ENCODE data around the gene IKZF5. TPM values are rescaled to one million over a fixed set of nuclear protein-coding genes. Genes with fewer than 3 reads are reported as not detected.

Gene IKZF5, protein sequence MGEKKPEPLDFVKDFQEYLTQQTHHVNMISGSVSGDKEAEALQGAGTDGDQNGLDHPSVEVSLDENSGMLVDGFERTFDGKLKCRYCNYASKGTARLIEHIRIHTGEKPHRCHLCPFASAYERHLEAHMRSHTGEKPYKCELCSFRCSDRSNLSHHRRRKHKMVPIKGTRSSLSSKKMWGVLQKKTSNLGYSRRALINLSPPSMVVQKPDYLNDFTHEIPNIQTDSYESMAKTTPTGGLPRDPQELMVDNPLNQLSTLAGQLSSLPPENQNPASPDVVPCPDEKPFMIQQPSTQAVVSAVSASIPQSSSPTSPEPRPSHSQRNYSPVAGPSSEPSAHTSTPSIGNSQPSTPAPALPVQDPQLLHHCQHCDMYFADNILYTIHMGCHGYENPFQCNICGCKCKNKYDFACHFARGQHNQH
- total RNA-seq: 1.5 and 2.9 TPM in 2 replicates

GRCh38 chr10:123008355-123009104, at the start of gene IKZF5, which contains the start of gene ACADSB:
TSS of gene IKZF5 (minus strand) at chr10:123008795. CDS start at chr10:122998625, 10,170 bp downstream.
TSS of gene ACADSB (plus strand) at chr10:123009006. CDS start at chr10:123009030, 24 bp downstream.

GRCh38 chr10:122980209-122981065, 28.2 kb downstream of the IKZF5 start, which contains the start of gene PSTK:
TSS of gene PSTK (plus strand) at chr10:122980401. CDS start at chr10:122980480, 79 bp downstream.

DNA sequence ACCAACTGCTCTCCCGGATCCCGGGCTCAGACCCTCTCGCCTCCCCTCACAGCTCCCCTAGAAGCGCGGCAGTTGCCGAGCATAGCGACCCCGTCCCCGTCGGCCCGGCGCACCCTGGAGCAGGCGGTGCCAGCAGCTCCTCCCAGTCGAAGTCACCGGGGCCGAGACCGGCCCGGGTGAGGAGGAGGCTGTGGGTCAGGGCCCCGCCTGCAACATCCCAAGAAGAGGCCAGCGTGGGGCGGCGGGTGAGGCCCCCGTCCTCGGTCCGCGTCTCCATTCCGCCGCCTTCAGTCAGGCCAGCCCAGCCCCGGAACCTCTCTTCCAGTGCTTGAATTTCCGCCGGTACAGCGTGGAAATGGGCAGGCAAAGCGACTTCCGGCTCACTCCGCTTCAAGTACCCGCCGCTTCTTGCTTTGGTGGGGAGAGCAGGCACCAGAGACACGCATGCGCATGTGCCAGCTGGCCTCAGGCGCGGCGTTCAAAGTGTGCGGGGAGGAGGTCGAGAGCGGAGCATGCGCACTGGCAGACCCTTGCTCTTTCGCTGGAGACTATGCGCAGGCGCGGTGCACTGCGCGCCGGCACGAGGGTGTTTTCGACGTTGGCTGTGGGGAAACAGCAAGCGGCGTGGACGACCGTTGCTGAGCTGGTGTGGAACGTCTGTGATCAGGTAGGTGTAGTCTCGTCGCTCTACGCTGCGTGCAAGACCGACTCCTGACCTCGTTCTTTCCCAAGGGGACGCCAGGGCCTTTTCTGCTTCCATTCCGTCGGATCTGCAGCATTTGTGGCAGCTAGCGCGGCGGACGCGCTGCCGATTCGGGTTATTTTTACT, 54.5 kb downstream of the IKZF5 start, which contains the start of gene C10orf88:
TSS of gene C10orf88 (minus strand) at position 326 of the 829 bp plus-strand sequence. CDS start at position 277, 49 bp downstream.

Other genes starting within 250 kb of the IKZF5 start
- gene CUZD1, start 162.9 kb downstream of the IKZF5 start, total RNA-seq: 0.13 and 0.44 TPM in 2 replicates
- gene FAM24B, start 129.2 kb downstream of the IKZF5 start, total RNA-seq: 2.9 and 3.7 TPM in 2 replicates
- not detected in 2 replicates for gene FAM24A, start 98.2 kb downstream of the IKZF5 start, total RNA-seq
- 10.6 and 12.5 TPM in 2 replicates for gene C10orf88, start 54.6 kb downstream of the IKZF5 start, total RNA-seq
- 4.1 and 4.5 TPM in 2 replicates for gene PSTK, start 28.4 kb downstream of the IKZF5 start, total RNA-seq
- 6.3 and 6.9 TPM in 2 replicates for gene ACADSB, start 211 bp upstream of the IKZF5 start, total RNA-seq
- gene HMX3, start 127.2 kb upstream of the IKZF5 start, total RNA-seq: not detected in 2 replicates
- not detected in 2 replicates for gene HMX2, start 139.3 kb upstream of the IKZF5 start, total RNA-seq
- 226 and 246 TPM in 2 replicates for gene BUB3, start 145.6 kb upstream of the IKZF5 start, total RNA-seq